ENCODE results near the gene VSIG10.

The VSIG10 gene

DNA sequence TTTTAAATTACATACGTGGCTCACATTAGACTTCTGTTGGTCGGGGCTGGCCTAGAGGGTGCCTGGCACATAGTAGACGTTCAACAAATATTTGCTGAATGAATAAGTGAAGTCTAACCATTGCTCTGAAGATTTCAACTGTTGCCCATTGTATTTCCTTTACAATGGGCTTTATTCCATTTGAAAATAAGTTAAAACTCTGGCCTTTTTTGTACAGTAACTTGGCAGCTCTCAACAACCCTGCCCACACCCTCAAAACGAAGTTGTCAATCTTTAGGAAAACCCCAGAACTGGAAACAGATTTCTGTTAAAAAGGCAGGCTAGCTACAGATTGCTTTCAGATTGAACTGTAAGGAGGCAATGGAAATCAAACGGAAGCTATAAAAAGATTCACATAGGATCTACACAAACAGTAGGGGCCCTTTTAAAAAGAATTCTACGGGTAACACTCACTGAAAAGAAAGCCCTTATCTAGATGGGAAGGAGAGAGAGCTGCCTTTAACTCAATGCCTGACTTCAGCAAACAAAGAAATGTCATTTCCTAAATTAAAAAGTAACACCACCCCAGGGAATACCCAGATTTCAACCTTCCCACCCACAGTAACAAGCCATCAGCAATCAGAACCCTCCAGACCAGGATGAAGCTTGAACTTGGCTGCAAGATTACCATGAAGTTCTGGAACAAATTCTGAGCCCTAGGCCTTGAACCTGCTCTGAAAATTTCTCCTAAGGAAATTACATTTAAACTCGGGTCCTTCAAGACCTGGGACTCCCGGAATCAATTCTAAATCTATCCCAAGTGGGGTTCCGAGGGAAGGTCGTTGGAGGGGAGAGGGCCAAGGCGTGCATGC, 44.2 kb downstream of the VSIG10 start:
- DNase-seq: no peak

GRCh38 chr12:118058881-118059280, 44.9 kb downstream of the VSIG10 start:
- no peak for DNase-seq

- no peak for DNase-seq
Observed at GRCh38 chr12:118058227-118058626, 45.6 kb downstream of the VSIG10 start.

DNA sequence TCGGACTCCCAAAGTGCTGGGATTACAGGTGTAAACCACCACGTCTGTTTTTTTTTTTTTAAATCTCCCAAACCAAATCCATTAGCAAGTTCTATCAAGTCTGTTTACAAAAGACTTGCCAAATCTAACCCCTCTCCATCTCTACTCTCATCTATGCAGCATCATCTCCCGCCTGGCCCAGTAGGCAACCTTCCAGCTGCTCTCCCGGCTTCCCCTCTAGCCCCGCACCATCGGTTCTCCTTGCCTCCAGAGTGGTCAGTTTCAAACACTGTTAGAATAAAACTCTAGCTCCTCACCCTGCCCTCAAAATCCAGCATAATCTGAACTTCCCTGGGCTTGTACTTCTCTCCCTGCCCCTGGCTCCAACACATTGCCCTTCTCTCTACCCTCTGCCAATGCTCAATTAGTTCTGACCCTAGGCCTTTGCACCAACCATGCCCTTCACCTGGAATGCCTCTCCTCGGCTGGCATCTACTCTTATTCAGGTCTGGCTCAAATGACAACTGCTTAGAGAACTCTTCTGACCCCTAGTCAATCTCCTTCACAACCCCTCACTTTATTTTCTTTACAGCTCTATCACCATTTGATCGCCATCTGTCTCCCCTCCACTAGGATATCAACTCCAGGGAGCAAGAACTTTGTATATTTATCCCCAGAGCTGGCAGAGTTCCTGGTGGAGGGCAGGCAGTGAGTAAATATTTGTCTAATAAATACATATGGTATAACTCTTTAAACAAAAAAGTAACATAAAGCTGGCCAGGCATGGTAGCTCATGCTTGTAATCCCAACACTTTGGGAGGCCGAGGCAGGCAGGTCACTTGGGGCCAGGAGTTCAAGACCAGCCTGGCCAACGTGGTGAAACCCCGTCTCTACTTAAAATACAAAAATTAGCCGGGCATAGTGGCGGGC, 47.7 kb downstream of the VSIG10 start:
- DNase-seq: no peak

DNA sequence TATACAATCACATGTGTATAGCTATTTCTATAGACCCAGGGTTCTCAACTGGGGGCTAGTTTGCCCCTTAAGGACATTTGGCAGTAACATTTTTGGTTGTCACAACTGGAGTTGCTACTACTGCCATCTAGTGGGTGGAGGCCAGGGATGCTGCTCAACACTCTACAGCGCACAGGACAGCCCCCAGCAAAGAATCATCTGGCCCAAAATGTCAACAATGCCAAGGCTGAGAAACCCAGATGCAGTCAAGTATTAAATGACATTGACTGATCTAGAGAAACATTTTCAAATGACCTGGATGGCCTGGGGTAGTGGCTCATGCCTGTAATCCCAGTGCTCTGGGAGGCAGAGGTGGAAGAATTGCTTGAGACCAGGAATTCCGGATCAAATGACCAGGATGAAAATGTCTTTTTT, 48.7 kb downstream of the VSIG10 start:
- peak; percentile 84 to 86 for DNase-seq

- DNase-seq: no peak
Observed at GRCh38 chr12:118053071-118053985, 50.5 kb downstream of the VSIG10 start.

DNA sequence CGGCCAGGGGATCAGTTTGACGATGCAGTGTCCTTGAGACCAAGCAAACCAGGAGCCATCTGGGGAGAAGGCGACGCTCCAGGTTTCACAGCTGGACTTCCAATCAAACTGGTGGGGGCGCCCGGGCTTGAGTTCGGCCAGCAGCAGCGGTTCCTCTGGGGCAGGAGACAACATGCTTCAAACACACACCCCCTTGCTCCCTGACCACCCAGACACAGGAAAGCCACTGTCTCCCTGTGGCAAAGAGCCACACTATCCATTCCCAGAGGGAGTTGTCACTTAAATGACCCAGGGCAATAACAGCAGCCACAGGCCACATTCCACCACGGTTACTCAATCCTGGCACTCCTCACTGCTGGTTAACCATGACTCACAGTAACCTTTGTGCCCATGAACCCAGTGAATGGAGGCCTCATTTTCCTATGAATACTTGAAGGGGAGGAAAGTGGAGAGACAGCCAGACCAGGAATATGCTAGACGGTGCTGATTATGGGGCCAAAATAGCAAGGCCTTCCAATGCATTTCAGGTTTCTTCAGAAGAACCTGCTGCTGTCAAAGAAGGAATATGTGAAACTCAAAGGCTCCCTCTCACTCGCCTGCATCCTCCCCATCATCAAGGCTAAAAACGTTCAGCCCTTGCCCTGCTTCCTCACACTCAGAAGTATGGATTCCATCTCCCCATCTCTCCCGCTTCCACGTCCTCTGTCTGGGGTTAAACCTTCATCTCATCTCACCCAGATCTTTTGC, 51.3 kb downstream of the VSIG10 start:
- peak; percentile 65 to 73 for DNase-seq

- DNase-seq: no peak
Observed at GRCh38 chr12:118050972-118051910, 52.6 kb downstream of the VSIG10 start.

GRCh38 chr12:118046430-118046829, 57.4 kb downstream of the VSIG10 start:
- no peak for DNase-seq

DNA sequence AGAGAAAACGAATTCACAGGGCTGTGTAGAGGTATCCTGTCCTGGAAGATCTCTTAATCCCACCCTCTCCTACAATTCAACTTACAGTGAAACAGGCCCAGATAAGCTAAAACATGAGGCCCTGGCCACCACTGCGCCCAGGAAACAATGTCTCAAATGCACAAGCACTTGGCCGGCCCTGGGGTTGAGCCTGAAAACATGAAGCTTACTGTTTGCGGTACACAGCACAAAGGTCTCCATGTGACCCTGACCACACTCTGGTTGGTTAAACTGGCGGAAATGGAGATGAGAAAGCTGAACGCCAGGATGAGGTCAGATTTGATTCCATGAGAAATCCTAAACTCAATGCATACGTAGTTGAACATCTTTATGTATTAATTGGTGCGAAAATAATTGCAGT, 59.2 kb downstream of the VSIG10 start:
- DNase-seq: no peak

DNA sequence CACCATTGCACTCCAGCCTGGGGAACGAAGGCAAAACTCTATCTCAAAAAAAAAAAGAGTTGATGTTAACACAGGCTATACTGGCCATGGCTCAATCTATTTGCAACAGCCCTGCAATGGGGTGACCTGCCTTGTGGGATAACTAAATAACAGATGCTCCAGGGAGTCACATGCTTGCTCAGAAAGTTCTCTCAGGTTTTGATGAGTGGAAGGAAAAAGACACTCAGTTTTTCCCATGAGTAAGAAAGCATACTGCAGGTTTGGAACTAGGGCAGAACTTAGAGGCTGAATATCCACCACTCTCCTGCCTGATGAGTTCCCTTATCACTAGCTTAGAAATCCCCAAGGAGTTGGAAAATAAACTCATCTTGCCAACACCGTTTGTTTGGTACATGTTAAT, 59.7 kb downstream of the VSIG10 start:
- peak in 1 of 2 experiments; percentile 48 for DNase-seq

DNA sequence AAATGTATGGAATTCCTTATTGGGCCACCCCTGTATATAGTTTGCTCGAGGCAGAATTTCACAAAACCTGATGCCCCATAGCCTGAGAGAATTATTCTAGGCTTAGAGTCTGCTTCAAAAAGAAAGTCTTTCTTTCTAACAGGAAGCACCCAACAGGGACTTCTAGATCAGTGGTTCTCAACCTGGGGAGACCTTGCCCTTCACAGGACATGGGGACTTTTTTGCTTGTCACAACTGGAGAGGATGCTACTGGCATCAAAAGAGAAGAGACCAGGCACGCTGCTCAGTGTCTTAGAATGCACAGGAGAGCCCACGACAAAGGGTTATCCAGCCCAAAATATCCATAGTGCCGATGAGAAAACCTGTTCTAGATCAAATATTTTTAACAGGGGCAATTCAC, 61.7 kb downstream of the VSIG10 start:
- no peak for DNase-seq

DNA sequence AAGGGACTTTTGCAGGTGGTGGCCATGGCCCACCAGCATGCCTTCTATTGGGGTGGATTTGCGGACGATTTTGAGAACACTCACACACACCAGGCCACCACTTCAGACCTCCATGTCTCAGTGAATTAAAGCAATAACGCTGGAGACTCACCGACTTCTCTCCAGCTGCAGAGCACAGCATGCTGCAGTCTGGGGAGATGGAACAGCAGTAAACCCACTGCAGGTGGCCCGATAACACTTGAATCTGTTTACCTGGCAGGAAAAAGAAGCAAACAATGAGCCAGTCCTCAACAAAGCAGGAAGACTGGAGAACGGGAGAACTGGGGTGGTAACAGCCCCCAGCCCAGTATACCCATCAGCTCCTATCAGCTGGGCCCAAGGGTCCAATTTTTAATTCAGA, 65.7 kb downstream of the VSIG10 start:
- no peak for DNase-seq

DNA sequence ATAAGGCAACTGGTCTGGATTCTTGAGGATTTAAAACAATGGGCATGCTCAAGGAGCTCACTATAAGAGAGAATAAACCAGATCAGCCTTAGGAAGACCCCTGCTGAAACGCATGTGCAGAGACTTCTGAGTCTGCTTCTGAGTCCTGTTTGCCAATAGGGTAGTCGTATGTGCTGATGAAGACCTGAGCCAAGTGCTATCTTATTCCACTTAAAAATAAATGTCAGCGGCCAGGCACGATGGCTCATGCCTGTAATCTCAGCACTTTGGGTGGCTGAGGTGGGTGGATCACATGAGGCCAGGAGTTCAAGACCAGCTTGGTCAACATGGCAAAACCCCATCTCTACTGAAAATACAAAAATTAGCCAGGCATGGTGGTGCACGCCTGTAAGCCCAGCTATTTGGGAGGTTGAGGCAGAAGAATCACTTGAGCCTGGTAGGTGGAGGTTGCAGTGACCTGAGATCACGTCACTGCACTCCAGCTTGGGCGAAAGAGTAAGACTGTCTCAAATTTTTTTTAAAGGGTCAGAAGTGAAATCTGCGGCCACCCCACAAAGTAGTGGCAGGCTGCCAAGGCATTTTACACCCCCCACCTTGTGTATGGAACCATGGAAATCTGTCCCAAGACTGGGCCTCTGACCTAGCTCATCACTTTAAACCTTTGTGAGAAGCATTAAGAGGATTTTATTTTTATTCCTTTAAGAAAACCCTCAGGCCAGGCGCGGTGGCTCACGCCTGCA, 67.0 kb downstream of the VSIG10 start:
- no peak for DNase-seq

GRCh38 chr12:118035190-118036041, 68.4 kb downstream of the VSIG10 start:
- peak; percentile 65 to 69 for DNase-seq

DNA sequence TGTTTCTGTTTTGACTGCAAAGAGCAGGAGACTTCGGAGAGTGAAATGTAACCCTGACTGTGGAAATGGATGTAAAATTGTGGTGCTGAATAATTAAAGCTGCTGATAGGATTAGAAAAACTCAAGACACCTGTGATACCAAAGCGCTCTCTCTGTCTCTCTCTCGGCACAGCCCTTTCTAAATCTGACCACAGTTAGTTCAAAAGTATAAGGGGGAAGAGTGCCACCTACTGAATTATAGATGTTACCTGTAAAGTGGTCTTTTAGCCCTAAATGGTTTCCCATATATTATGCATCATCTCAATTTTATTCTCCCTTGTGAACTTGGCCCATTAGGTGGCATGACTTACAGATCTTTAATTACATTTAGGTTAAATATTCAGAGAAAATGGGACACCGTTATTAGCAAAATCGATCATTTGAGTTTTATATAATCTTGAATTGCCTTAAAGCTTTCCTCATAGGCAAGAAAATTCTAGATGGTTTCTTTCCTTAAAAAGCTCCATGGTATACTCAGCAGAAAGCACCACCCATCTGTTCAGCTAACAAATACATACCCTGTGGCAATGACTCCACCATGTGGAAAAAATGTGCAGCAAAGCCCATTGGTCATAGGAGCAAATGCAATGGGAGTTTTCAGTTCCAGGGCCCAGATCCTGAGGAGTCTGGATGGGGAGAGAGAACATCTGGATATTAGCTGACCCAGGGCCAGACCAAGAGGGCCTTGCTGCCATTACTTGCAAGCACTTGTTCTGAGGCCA, 69.2 kb downstream of the VSIG10 start:
- DNase-seq: no peak

DNA sequence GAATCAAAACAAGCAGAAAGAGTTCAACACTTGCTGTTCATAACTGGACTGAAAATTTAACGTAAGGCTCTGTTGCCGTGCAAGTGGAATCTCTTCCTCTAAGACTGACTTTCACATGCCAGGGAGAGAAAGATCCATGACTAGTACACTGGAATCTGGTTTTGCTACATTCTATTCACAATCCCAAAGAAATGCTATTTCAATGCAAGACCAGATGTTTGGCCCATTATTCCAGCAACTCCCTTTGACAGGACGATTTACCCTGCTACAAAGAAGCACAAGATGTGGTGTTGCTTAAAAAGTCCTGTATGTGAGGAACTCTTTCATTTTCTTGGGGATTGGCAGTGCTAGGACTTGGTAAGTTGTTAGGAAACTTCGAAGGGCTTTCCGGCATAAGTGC, 69.9 kb downstream of the VSIG10 start:
- no peak for DNase-seq

- DNase-seq: no peak
Observed at GRCh38 chr12:118033323-118033722, 70.5 kb downstream of the VSIG10 start.
